Sigmoid colon (tissue), 7 donors: ENCODE measurements around the gene VPS35L. TPM values are rescaled to one million over a fixed set of nuclear protein-coding genes. Genes with fewer than 3 reads are reported as not detected.

Experiments used
- DNase-seq: peaks from one replicate; pipeline ENCODE4 v3.0.0-alpha.2; 2019
- H3K27ac ChIP-seq, 4 donors: fragments of 200-600 bp; sonication (generic); one replicate each; pipeline ENCODE4 v1.5.1; 2016 to 2019; ENCODE audit warnings: mild to moderate bottlenecking in 1 of 4
- H3K27me3 ChIP-seq, 3 donors: fragments of 200-600 bp; sonication (generic); one replicate each; pipeline ENCODE4 v1.5.1; 2019; ENCODE audit warnings: mild to moderate bottlenecking in 1 of 3
- H3K36me3 ChIP-seq, 4 donors: fragments of 200-600 bp; sonication (generic); one replicate each; pipeline ENCODE4 v1.5.1; 2016 to 2019
- H3K4me1 ChIP-seq, 4 donors: fragments of 200-600 bp; sonication (generic); one replicate each; pipeline ENCODE4 v1.5.1; 2017 to 2019
- H3K4me3 ChIP-seq, 4 donors: fragments of 200-600 bp; sonication (generic); one replicate each; pipeline ENCODE4 v1.5.1; 2017 to 2019; ENCODE audit warnings: mild to moderate bottlenecking in 2 of 4, moderate library complexity in 1 of 4
- H3K9me3 ChIP-seq, 4 donors: fragments of 200-600 bp in 3 of 4; sonication (generic) in 3 of 4; one replicate each; pipeline versions ENCODE4 v1.5.1 to v1.6.1; 2013 to 2019
- CTCF ChIP-seq, 4 experiments: fragments of 450-650 bp in 3 of 4; fragments of 200-600 bp in 1 of 4; IDR thresholded peaks; one replicate each; pipeline ENCODE4 v1.5.1; 2016 to 2019; ENCODE audit warnings: antibody characterized with exemption in 4 of 4, mild to moderate bottlenecking in 3 of 4, moderate library complexity in 2 of 4
- EP300 ChIP-seq, 4 donors: sonication (generic); formaldehyde crosslinking; IDR thresholded peaks; one replicate each; pipeline ENCODE4 v1.6.1; 2017; ENCODE audit warnings: antibody characterized with exemption in 4 of 4
- POLR2A ChIP-seq, 2 donors: fragments of 450-650 bp; IDR thresholded peaks; one replicate each; pipeline ENCODE4 v1.6.1; 2016; ENCODE audit warnings: antibody characterized with exemption in 2 of 2, mild to moderate bottlenecking in 2 of 2, moderate library complexity in 2 of 2
- POLR2AphosphoS5 ChIP-seq, 4 donors: sonication (generic); formaldehyde crosslinking; IDR thresholded peaks; one replicate each; pipeline ENCODE4 v1.6.1; 2017; ENCODE audit warnings: antibody characterized with exemption in 4 of 4
- WGBS, 2 donors: extraction: QIAGEN DNeasy Blood & Tissue Kit; methylation state at CpG; one replicate each; pipeline ENCODE4 v1.1.7; 2013; 5-methylcytosine and 5-hydroxymethylcytosine counted together
- intact Hi-C: fragments of 100-400 bp; cut with DNase I; formaldehyde crosslinking; loops from one replicate; pipeline ENCODE4 v1.15.1; 2023
- polyA plus RNA-seq, 3 donors: library from polyadenylated mRNA; stranded (reverse); fragments of 200-250 nt; gene quantifications; one replicate each; pipeline ENCODE4 v1.2.3, GENCODE V29; 2013
- total RNA-seq, 4 donors: library from RNA; depleted of rRNA; stranded (reverse); fragments of >200 nt; gene quantifications; one replicate each; pipeline ENCODE4 v1.1.0, GENCODE V29; 2016
- donor health status: healthy with polysubstance abuse.
- donor health status: Bipolar disorder and iron deficiency.
- donor health status: healthy.

VPS35L gene
- total and polyA plus RNA-seq, 7 donors, result 21.6 to 53.7 (median 41.8) TPM

DNA sequence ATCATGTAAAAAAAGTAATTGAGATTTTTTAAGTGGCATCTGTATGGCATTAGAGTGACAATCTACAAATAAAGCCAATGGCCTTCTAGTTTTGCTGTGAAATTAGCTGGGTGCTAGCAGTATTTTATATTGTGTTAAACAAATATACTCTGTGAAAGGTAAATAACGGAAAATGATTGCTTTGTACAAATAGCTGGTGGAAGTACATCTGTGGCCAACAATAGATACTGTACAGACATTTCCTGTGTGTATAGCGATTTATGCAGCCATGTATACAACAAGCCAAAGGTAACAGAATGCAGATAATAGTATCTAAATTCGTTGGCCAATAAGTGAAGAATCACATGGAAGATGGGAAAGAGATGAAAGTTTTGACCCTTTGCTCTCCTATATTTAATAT lies 189.2 kb downstream of the VPS35L start:
- intact Hi-C loops, result no loop called here
- no peak for DNase-seq
- H3K36me3 ChIP-seq, result no peaks in the 10 kb centered on the region
- H3K27me3 ChIP-seq, result no peaks in the 10 kb centered on the region
- WGBS, 2 donors, result 16 to 60% methylated on average over 3 of the region's 3 CpGs
- no peak for TF ChIP-seq CTCF (IDR thresholded peaks at IDR 0.05)
- TF ChIP-seq POLR2AphosphoS5 (IDR thresholded peaks at IDR 0.05), result no peak
- no peak for TF ChIP-seq POLR2A (IDR thresholded peaks at IDR 0.05)
- no peak for TF ChIP-seq EP300 (IDR thresholded peaks at IDR 0.05)
- H3K27ac ChIP-seq, result no peak overlapping the region
- no peaks in the 10 kb centered on the region for H3K4me1 ChIP-seq
- H3K9me3 ChIP-seq, result no peaks in the 10 kb centered on the region
- no peak overlapping the region for H3K4me3 ChIP-seq

GRCh38 chr16:19745286-19746010 lies 189.9 kb downstream of the VPS35L start:
- H3K27me3 ChIP-seq, result no peaks in the 10 kb centered on the region
- H3K9me3 ChIP-seq, result no peaks in the 10 kb centered on the region
- no peak for DNase-seq
- H3K36me3 ChIP-seq, result no peaks in the 10 kb centered on the region
- no peak overlapping the region for H3K27ac ChIP-seq
- WGBS, 2 donors, result 80 to 86% methylated on average over 9 of the region's 9 CpGs
- no peak overlapping the region for H3K4me3 ChIP-seq
- H3K4me1 ChIP-seq, result no peaks in the 10 kb centered on the region
- TF ChIP-seq CTCF (IDR thresholded peaks at IDR 0.05) (no peak), POLR2A (IDR thresholded peaks at IDR 0.05) (no peak), EP300 (IDR thresholded peaks at IDR 0.05) (no peak), POLR2AphosphoS5 (IDR thresholded peaks at IDR 0.05) (no peak)
- intact Hi-C loops, result no loop called here

DNA sequence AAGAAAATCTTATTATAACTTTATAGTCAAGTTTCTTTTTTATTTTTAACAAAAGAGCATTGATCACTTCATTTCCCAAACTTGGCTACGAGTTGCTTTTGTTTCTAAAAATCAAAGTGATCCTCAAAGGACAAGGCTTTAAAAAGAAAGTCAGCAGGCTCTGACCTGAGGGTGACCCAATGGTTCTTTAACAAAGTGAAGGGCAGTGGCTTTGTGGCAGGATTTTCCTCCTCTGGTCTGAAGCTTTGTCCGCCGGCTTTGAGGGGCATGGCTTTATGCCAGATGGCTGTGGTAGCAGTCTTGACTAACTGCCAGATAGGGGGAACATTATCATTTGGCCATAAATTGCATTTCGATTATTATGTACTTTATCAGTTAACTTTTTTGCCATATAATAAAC lies 191.1 kb downstream of the VPS35L start:
- intact Hi-C loops, result no loop called here
- TF ChIP-seq EP300 (IDR thresholded peaks at IDR 0.05) (no peak), CTCF (IDR thresholded peaks at IDR 0.05) (no peak), POLR2A (IDR thresholded peaks at IDR 0.05) (no peak), POLR2AphosphoS5 (IDR thresholded peaks at IDR 0.05) (no peak)
- H3K27ac ChIP-seq, result no peak overlapping the region
- H3K9me3 ChIP-seq, result no peaks in the 10 kb centered on the region
- no peaks in the 10 kb centered on the region for H3K27me3 ChIP-seq
- DNase-seq, result no peak
- H3K4me1 ChIP-seq, result no peaks in the 10 kb centered on the region
- no peak overlapping the region for H3K4me3 ChIP-seq
- no peaks in the 10 kb centered on the region for H3K36me3 ChIP-seq
- WGBS, 2 donors, result 54 to 77% methylated on average over 4 of the region's 4 CpGs

GRCh38 chr16:19748389-19749168 lies 193.1 kb downstream of the VPS35L start:
- Histone ChIP-seq H3K27me3 (no peaks in the 10 kb centered on the region), H3K9me3 (no peaks in the 10 kb centered on the region), H3K27ac (no peak overlapping the region), H3K36me3 (no peaks in the 10 kb centered on the region), H3K4me3 (no peak overlapping the region), H3K4me1 (no peaks in the 10 kb centered on the region)
- WGBS, 2 donors, result 50 to 62% methylated on average over 2 of the region's 2 CpGs
- no peak for DNase-seq
- intact Hi-C loops, result no loop called here
- TF ChIP-seq CTCF (IDR thresholded peaks at IDR 0.05), result no peak
- TF ChIP-seq EP300 (IDR thresholded peaks at IDR 0.05), result no peak
- TF ChIP-seq POLR2A (IDR thresholded peaks at IDR 0.05), result no peak
- TF ChIP-seq POLR2AphosphoS5 (IDR thresholded peaks at IDR 0.05), result no peak
